Measurements from ENCODE around the gene ENKD1. TPM values are rescaled to one million over a fixed set of nuclear protein-coding genes. Genes with fewer than 3 reads are reported as not detected.
"Not testable (repeated sequence)": the region's sequence is repeated elsewhere in the genome, so short reads cannot be mapped to it uniquely, and the experiment has no call there.

The ENKD1 gene
- total RNA-seq, 1 experiment from 2014 or later: 12.8 TPM

- BruUV-seq (replicated peaks): no TSS peak
- Mint-ChIP-seq H3K9me3 (ENCODE audit: unreplicated experiment) (no peaks in the 10 kb centered on the region), H3K36me3 (ENCODE audit: insufficient read depth, unreplicated experiment) (peaks cover 17% of the 10 kb centered on the region), H3K27me3 (ENCODE audit: insufficient read depth, unreplicated experiment) (no peaks in the 10 kb centered on the region), H3K4me1 (ENCODE audit: insufficient read depth, unreplicated experiment) (no peaks in the 10 kb centered on the region), H3K4me3 (ENCODE audit: unreplicated experiment) (no peak overlapping the region), H3K27ac (ENCODE audit: low read depth, unreplicated experiment) (no peak overlapping the region)
- POLR2A ChIA-PET: no interaction called here
- TF ChIP-seq CTCF (IDR thresholded peaks at IDR 0.05; ENCODE audit: unreplicated experiment): no peak
- intact Hi-C loops (cut with micrococcal nuclease): no loop called here
- CTCF ChIA-PET: interaction anchor here (0.6 kb wide), 1 partner anchor 541 kb away, joined by 3 read pairs; no protein-coding TSS in a partner anchor
- no peak for DNase-seq (ENCODE audit: unreplicated experiment)
These were observed 28.1 kb upstream of the ENKD1 start for GRCh38 chr16:67694611-67695010.

GRCh38 chr16:67693517-67694285, 27.2 kb upstream of the ENKD1 start:
- H3K9me3 Mint-ChIP-seq (ENCODE audit: unreplicated experiment); H3K4me1 Mint-ChIP-seq (ENCODE audit: insufficient read depth, unreplicated experiment); H3K27ac Mint-ChIP-seq (ENCODE audit: low read depth, unreplicated experiment); DNase-seq (ENCODE audit: unreplicated experiment); BruUV-seq (replicated peaks); H3K4me3 Mint-ChIP-seq (ENCODE audit: unreplicated experiment); H3K27me3 Mint-ChIP-seq (ENCODE audit: insufficient read depth, unreplicated experiment); intact Hi-C loops (cut with micrococcal nuclease): not testable (repeated sequence)
- ChIA-PET CTCF (interaction anchor here (0.7 kb wide), 1 partner anchor 172 kb away, joined by 3 read pairs; no protein-coding TSS in a partner anchor), POLR2A (interaction anchor here (0.7 kb wide), 1 partner anchor 800 kb away, joined by 3 read pairs; no protein-coding TSS in a partner anchor)
- peaks cover 18% of the 10 kb centered on the region for H3K36me3 Mint-ChIP-seq (ENCODE audit: insufficient read depth, unreplicated experiment)

GRCh38 chr16:67685388-67686112, 19.0 kb upstream of the ENKD1 start:
- ChIA-PET CTCF (no interaction called here), POLR2A (no interaction called here)
- Mint-ChIP-seq H3K27ac (ENCODE audit: low read depth, unreplicated experiment) (no peak overlapping the region), H3K4me3 (ENCODE audit: unreplicated experiment) (no peak overlapping the region), H3K9me3 (ENCODE audit: unreplicated experiment) (no peaks in the 10 kb centered on the region), H3K36me3 (ENCODE audit: insufficient read depth, unreplicated experiment) (peaks cover 39% of the 10 kb centered on the region), H3K27me3 (ENCODE audit: insufficient read depth, unreplicated experiment) (no peaks in the 10 kb centered on the region), H3K4me1 (ENCODE audit: insufficient read depth, unreplicated experiment) (no peaks in the 10 kb centered on the region)
- BruUV-seq (replicated peaks): no TSS peak
- intact Hi-C loops (cut with micrococcal nuclease): no loop called here
- no peak for TF ChIP-seq CTCF (IDR thresholded peaks at IDR 0.05; ENCODE audit: unreplicated experiment)
- no peak for DNase-seq (ENCODE audit: unreplicated experiment)

GRCh38 chr16:67683767-67684166, 17.2 kb upstream of the ENKD1 start:
- BruUV-seq (replicated peaks): no TSS peak
- no peaks in the 10 kb centered on the region for H3K27me3 Mint-ChIP-seq (ENCODE audit: insufficient read depth, unreplicated experiment)
- H3K4me1 Mint-ChIP-seq (ENCODE audit: insufficient read depth, unreplicated experiment): no peaks in the 10 kb centered on the region
- peaks cover 40% of the 10 kb centered on the region for H3K36me3 Mint-ChIP-seq (ENCODE audit: insufficient read depth, unreplicated experiment)
- TF ChIP-seq CTCF (IDR thresholded peaks at IDR 0.05; ENCODE audit: unreplicated experiment): no peak
- H3K4me3 Mint-ChIP-seq (ENCODE audit: unreplicated experiment): no peak overlapping the region
- H3K9me3 Mint-ChIP-seq (ENCODE audit: unreplicated experiment): no peaks in the 10 kb centered on the region
- no peak for DNase-seq (ENCODE audit: unreplicated experiment)
- POLR2A ChIA-PET: no interaction called here
- intact Hi-C loops (cut with micrococcal nuclease): no loop called here
- no peak overlapping the region for H3K27ac Mint-ChIP-seq (ENCODE audit: low read depth, unreplicated experiment)
- CTCF ChIA-PET: interaction anchor here (1.5 to 3.0 kb wide), 2 partner anchors 11 to 131 kb away, joined by 4 to 11 read pairs; no protein-coding TSS in a partner anchor
